Fibroblast of mammary gland (primary cell): Measurements from ENCODE around the gene SCAANT1.
A peak's percentile ranks its signal among the peaks of the same experiment; 100 is the strongest.

Source experiments
- DNase-seq: peaks from one replicate; pipeline ENCODE4 v3.0.0-alpha.2; 2010; ENCODE audit warnings: low read depth
- H3K4me3 ChIP-seq: 2 replicates; pipeline ENCODE4 v1.5.1; 2011; ENCODE audit warnings: low read depth, mild to moderate bottlenecking, low read length, moderate library complexity; ENCODE audit not compliant: control insufficient read depth
- CTCF ChIP-seq: conservative IDR thresholded peaks from 2 replicates; pipeline ENCODE4 v1.5.1; 2011; ENCODE audit warnings: low read depth, low read length, inconsistent platforms; ENCODE audit not compliant: control insufficient read depth, insufficient read depth

The SCAANT1 gene

GRCh38 chr3:63936925-63937324 lies 24.7 kb upstream of the SCAANT1 start:
- H3K4me3 ChIP-seq = no peak overlapping the region
- no peak for TF ChIP-seq CTCF

GRCh38 chr3:63934041-63934866 lies 22.1 kb upstream of the SCAANT1 start:
- DNase-seq = peak; percentile 80
- TF ChIP-seq CTCF = no peak
- no peak overlapping the region for H3K4me3 ChIP-seq

More at GRCh38 chr3:63936925-63937324, 24.7 kb upstream of the SCAANT1 start:
- DNase-seq = no peak

- no peak for DNase-seq
- TF ChIP-seq CTCF = no peak
- no peak overlapping the region for H3K4me3 ChIP-seq
Observed at GRCh38 chr3:63933459-63933858, 21.3 kb upstream of the SCAANT1 start.

- no peak overlapping the region for H3K4me3 ChIP-seq
- no peak for TF ChIP-seq CTCF
- DNase-seq = no peak
Observed at GRCh38 chr3:63932509-63933212, 20.5 kb upstream of the SCAANT1 start.

GRCh38 chr3:63931290-63931689 lies 19.1 kb upstream of the SCAANT1 start:
- no peak overlapping the region for H3K4me3 ChIP-seq
- TF ChIP-seq CTCF = no peak
- DNase-seq = no peak

- no peak overlapping the region for H3K4me3 ChIP-seq
Observed at GRCh38 chr3:63927422-63928280, 15.5 kb upstream of the SCAANT1 start.

More at GRCh38 chr3:63927422-63928280, 15.5 kb upstream of the SCAANT1 start:
- no peak for TF ChIP-seq CTCF
- DNase-seq = no peak
